SK-N-MC (cell line): Measurements from ENCODE around the gene TRIP12.

Experiments used
- EZH2 ChIP-seq: fragments of 200-600 bp; sonication (generic); IDR thresholded peaks from one replicate; pipeline ENCODE4 v1.6.1; 2017; ENCODE audit warnings: antibody characterized with exemption
- POLR2AphosphoS5 ChIP-seq: IDR thresholded peaks from 2 replicates; pipeline ENCODE4 v1.6.1; 2012; ENCODE audit warnings: mild to moderate bottlenecking, low read depth, low read length, borderline replicate concordance

DNA sequence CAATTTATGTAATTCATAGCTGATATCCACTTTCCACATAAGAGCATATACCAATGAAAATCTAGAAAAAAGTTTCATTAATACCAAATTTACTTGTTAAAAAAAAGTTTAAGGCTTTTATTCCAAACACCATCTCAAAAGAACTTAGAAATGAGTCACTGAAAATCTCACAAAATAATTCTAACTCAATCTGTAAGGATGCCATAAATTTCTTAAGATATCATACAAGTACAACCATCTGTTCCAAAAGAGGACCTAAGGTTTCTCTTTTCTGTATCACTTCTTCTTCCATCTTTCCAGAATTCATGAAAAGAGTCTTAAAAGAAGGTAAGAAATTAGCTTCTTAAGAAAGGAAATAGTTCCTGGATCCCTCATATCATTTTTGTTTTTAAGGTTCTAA is 60.4 kb downstream of the TRIP12 start:
- TF ChIP-seq POLR2AphosphoS5 (no peak), EZH2 (no peak)
